ENCODE results near the gene NCSTN.

The NCSTN gene

DNA sequence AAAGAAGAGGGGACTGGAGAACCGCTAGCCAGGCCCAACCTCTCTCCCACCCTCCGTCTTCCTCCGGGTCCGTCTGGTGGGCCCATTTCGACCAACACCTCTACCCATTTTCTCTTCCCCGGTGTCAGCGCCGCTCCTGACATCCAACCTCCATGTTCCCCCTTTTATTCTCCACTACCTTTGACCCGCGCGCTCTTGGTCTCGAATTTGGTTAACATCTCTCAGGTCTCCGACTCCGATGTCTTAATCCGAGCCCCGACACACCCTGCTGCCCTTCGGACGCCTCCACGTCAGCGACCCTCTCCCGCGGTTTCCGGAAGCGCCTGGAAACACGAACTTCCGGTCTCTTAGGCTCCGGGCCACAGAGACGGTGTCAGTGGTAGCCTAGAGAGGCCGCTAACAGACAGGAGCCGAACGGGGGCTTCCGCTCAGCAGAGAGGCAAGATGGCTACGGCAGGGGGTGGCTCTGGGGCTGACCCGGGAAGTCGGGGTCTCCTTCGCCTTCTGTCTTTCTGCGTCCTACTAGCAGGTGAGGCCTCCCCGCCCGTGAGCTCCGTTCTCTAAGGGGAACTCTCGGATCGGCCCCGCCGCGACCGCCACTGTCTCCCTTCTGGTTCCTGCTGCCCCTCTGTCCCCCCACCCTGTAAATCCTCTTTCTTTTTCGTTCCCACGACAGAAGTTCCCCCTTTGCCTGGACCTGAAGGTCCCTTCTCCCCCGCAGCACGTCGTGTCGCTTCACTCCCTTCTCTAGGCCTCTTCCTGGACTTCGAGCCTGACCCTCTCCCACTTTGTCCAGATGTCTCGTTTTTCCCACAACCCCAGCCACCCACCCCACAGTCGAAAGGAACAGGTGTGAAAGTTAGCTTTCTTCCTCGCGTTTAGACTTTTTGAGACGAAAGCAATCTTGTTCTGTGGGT is at the start of gene NCSTN, which contains the start of gene COPA:
TSS of gene NCSTN (plus strand) at position 431 of the 917 bp plus-strand sequence. CDS start at position 445, 14 bp downstream.
TSS of gene COPA (minus strand) at position 298 of the 917 bp plus-strand sequence. CDS start at position 218, 80 bp downstream.
- DNase-seq, result peak; percentile 91

DNA sequence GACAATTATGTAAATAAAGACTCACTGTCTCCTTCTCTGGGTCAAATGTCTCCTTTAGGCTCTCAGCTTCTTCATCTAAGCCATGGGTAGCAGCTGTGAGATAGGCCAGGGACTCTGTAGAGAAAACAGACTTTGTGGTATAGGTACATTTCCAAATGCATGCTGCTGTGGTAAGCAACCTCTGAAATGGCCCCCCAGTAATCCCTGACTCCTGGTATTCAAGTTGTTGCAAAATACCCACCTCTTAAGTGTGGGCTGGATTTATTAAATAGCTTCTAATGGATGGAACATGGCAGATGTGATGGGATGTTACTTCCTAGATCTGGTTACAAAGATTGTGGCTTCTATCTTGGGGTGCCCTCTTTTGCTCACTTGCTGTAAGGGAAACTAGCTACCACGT is 47.1 kb upstream of the NCSTN start:
- no peak for DNase-seq

DNA sequence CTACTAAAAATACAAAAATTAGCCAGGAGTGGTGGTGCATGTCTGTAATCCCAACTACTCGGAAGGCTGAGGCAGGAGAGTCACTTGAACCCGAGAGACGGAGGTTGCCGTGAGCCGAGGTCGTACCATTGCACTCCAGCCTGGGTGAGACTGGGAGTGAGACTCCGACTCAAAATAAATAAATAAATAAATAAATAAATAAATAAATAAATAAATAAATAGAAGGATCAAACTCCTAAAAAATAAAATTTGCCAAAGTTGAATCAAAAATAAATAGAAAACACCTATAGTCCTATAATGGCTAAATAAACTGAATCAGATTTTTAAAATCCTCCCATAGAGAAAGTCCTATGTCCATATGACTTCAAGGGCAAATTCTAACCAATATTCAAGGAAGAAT is 43.0 kb upstream of the NCSTN start:
- DNase-seq, result no peak

DNA sequence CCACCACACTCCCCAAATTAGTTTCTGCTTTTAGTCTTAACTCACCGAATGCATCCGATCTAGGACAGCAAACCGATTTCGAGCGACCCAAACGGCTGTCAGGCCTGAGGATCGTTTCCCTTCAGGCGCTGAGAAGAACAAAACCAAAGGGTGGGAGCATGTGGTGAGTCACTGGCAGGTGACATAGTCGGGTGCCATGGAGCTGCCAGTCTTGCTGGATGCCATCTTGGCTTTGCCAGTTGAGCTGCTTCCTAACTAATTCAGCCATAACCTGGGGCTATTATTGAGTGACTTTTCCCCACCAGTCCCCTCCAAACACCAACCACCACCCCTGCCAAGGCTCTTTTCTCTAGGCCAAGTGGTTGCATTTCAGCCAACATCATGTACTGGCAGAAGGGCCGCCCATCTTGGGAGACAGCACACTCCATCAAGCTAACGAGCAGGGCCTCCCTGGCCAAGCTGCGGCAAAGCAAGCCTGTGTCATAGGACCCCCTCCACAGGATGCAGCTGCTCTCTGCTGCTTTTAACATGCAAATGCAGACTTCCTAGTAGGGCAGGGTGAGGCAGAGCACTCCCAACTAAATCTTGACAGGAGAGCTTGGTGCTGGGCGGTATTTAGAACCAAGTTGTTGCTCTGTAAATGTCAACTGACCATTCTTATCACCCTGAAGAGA is 35.9 kb upstream of the NCSTN start:
- DNase-seq, result no peak

DNA sequence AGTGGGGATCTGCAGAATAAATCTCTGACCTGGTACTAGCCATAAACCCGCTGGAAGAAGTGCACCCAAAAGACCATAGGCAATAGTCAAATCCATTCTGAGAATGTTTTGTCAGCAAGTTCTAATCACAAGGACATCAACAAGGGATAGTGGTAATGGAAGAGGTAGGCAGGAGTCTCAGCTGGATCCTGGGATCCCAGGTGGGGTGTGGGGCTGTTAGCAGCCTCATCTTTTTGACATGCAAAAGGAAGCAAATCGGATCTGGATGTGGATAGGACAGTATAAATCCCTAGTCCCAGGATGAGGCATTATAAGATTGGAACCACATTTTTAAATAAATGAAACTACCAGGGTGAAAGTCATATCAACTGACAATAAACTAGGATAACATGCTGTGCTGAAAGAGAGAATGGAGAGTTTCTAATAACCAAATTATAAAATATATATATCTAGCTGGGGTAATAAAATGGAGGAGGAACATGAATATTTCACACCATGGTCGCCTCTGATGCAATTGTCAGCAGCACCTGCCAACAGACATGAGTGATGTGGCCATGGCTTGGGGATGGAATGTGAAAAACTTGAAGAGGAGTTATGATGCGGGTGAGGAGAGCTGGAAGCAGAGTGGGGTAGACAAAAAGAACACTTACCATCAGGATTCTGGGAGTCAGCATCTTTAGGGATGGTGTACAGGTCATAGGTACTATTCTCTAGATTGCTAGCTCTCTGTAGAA is 34.6 kb upstream of the NCSTN start:
- DNase-seq, result no peak

DNA sequence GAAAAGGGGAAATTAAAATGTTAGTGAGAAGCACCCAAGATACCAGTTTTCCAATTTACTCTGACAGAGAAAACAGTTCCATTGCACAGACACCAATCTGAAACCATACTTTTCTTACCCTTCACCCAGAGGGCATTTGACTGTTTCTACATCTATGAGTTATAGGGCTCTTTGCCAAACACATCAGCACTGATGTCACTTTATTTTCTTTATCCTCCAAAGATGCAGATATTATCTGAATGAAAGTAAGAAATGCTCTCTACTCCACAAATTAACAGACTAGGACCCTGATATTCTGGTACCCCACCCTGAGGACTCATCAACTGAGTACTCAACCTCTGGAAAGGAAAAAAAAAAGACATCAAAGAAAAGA is 34.0 kb upstream of the NCSTN start:
- no peak for DNase-seq

DNA sequence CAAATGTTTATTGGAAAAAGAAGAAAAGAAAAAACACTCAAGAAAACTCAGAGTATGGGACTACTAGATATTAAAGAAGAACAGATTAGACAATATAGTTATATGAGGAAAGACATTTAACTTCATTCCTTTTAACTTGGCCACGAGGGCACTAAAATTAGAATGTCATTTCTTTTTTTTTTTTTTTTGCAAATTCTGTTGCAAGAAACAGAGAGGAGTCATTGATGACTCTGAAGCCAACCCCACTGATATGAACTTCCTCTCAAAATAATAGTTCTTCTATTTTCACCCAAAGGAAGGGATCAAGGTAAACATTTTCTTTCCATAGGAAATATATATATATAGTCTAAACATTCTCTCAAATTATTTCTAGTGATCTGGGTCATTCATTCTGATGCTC is 33.6 kb upstream of the NCSTN start:
- DNase-seq, result no peak

DNA sequence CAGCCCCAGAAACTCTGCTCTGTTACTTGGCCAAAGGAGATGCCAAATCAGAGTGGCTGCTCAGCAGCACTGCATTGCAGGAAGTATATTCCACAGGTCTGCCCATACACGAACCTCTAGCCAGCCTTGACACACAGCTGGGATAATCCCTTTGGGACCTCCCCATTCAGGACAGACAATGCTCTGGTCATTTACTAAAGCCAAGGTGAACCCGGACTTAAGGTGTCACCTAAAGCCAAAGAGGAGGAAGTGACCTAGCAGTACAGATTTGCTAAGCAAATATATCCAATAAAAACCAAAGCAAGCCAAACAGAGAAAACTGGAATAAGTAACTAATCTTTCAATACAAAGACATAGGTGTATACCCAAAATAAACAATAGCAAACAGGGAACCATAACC is 27.8 kb upstream of the NCSTN start:
- DNase-seq, result no peak

DNA sequence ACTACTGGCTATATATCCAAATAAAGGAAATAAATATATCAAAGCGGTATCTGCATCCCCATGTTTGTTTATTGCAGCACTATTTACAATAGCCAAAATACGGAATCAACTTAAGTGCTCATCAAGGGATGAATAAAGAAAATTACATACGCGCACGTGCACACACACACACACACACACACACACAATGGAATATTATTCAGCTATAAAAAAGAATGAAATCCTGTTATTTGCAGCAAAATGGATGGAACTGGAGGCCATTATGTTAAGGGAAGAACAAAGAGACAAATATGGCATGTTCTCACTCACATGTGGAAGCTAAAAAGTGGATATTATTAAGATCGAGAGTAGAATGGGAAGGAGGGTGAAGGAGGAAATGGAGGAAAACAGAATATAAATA is 20.4 kb upstream of the NCSTN start:
- DNase-seq, result no peak

DNA sequence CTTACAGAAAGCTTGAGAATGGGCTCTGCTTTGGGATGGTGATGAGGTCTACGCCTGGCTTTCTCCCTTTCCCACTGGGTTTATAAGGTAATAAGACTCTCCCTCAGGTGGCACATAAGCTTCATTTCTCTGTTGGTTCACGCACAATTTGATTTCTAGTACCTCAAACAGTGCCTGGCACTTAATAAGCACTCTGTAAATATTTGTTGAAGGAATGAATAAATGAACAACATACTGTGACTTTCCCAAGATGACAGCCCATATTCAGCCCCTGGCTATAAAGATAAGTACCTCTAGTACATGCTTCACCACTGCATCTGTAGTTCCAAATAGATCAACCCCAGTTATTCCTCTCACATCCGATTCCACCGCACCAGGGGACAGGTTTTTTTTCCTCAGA is 17.9 kb upstream of the NCSTN start:
- DNase-seq, result no peak

DNA sequence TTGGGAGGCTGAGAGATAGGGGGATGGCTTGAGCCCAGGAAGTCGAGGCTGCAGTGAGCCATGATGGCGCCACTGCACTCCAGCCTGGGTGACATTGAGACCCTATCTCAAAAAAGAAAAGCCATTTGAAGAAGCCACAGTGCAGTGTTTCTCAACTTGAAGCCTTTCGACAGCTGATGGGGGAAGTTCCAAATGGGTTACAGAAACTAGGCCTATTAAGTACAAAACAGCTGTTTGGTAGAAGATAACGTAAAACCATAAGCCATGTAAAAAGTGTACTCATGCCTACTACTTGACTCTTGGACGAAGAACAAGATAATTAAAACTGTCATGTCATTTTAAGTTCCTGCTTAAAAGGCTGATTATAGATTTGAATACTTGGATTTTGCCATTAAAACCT is 16.8 kb upstream of the NCSTN start:
- no peak for DNase-seq

DNA sequence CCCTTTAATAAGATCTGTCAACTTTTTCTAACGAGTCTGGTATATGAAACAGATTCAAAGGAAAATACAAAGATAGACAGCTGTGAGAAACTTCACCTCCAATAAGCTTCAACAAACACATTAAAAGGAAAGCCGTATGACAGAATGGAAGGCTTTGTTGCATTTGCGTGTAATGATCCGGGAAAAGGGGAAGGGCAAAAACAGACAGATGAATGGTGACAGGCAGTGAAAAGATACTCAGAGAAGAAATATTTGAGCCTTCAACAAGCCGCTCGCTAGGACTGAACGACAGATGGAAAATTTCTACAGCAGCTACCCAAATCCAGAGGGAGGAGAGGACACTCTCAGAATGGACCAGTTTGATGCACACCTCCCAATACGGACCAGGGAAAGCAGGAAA is 15.0 kb upstream of the NCSTN start:
- DNase-seq, result no peak

DNA sequence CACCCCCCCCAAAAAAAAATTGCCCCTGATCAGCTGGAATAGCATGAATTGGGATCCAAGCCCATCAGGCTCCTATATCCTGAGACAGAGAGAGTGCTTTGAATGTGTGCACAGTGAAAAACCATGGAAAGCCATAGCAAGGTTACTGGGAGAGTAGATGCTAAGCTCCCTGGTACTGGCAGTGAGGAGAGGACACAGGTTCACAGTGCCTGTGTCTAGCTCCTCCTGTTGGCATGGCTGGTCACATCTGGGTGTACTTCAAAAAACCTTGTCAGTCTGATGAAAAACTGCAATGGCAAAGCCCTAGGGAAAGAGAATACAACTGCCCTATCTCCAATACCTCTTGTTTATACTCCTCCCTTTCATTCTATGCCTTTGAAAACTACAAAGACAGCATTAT is 13.1 kb upstream of the NCSTN start:
- no peak for DNase-seq

DNA sequence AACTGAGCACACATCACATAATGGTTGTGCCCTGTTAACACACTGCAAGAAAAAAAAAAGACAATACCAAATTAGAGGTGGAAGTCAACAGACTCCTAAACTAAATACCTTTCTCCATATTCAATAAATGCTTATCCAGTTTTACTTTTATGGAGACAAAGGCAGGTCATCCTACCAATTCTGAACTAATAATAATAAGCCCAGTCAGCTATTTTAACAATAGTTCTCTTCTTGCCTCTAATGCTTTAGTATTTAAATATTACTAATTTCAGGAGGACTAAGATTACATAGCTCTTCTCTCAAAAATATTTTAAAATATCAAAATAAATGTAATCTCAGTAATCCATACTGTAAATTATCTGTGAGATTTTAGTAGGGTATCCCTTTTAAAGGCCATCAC is 10.7 kb upstream of the NCSTN start:
- DNase-seq, result no peak

DNA sequence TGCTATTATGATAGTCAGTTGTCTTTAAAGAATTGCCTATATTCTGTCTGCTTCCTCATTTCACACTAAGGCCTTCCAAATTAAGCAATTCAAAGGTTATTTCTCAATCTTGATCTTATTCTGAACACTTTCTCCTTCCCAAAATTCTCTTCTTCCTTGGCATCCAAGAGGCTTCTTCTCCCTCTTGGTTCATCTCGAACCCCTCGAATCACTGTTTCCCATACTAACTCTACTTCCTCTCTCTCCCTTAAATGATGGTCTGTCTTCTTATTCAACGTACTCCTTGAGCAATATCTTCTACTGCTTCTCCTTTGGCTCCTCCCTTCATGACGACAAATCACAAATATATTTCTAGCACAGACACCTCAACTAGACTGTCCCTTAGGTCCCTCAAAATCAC is 4.6 kb upstream of the NCSTN start:
- no peak for DNase-seq

DNA sequence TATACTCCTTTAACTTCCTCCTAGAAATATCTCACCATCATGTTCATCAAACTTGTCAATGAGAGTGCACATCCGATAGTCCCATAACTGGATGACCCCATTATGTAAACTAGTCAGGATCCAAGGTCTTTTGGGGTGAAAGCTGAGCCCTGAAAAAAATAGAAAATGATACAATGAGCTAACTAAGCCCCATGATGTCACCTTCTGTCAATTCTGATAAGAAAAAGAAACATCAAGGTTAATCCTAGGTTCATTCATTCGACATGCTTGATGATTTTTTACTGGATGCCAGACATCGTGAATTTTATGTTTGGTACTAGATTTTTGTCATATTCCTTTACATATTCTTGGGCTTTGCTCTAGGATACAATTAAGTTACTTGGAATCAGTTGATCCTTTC is 3.0 kb upstream of the NCSTN start:
- DNase-seq, result no peak

DNA sequence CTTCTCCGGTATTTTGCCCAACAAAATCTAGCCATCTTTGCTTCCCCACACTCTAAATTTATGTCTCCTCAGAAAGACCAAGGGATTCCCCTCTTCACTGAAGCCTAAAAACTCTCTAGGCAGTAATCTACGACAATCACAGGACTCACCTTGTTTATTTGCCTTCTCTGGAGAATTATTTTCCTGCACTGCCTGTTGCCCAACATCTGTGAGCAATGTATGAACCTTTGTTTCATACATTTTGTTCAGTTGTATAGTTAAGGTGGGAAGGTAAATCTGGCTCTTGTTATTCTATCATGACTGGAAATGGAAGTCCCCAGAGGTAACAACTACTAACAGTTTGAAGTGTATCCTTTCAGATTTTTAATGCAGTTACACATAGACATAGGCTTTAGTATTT is 2.3 kb upstream of the NCSTN start:
- DNase-seq, result no peak

DNA sequence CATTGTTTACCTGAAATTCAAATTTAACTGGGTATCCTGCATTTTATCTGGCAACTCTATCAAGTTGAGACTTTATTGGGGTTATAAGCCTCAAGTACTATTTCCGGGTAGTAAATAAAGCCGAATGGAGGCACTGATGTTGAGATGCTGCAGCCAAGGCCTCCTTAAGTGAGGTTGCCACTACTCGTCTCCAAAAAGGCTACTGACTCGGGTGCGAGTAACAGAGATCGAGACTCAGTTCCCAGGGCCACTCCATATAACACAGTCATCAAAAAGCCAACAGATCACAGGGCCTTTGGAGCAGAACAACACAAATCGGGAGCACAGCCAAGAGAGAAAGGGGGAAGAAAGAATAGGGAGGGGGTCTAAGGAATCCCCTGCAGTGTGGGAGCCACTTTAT is 657 bp upstream of the NCSTN start:
- DNase-seq, result no peak

DNA sequence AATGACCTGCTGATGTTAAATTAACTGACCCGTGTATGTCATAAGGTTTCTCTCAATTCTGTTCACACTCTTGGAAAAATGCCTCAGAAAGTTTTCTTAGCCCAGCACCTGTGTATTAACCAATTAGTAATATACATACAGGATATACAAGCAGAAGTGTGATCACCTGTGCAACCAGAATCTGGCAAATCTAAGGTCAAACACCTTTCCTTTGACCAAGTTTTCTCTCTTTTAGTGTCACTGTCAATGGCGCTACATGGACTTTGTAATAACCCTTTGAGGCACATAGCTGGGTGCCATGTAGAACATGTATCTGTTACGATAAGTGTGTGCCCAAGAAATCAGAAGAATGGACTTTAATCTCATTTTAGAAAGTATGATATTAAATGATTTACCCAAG is 1.1 kb downstream of the NCSTN start:
- DNase-seq, result no peak

DNA sequence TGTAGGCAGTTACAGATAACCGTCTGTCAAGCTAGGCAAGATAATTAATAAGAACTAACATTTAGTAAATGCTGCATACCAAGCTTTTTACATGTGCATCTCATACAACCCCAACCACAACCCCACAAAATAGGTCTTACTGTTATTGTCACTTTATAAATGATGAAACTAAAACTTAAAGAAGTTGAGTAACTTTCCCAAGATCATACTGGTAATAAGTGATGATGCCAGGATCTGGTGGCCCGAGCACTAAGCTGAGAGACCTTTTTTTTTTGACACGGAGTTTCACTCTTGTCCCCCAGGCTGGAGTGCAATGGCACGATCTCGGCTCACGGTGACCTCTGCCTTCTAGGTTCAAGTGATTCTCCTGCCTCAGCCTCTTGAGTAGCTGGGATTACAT is 1.8 kb downstream of the NCSTN start:
- no peak for DNase-seq

DNA sequence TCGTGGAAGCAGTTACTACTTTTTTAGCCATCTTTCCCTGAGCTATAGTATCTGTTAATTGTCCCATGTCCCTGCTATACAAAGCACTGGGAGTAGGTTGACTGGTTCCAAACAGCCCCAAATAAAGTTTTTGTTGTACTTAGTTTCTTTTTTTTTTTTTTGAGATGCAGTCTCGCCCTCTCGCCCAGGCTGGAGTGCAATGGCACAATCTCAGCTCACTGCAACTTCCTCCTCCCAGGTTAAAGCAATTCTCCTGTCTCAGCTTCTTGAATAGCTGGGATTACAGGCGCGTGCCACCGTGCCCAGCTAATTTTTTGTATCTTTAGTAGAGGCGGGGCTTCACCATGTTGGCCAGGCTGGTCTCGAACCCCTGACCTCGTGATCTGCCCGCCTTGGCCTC is 3.3 kb downstream of the NCSTN start:
- DNase-seq, result no peak

DNA sequence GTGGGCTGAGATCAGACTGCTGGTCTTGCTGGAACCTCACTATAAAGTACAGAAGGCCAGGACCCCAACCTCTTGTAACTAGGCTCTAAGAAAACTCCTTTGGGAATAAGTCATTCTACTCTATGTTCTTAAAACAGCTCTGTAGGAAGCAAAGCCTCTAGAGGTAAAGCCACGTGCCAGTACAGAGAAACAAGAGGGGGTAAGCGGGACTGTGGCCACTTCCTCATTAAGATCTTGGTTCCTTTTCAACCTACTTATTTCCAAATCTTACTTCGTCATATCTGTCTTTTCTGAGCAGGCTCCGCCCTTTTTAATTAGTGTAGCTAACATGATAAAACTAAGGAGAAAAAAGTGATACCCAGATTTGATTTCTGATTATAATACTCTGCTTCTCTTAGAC is 3.8 kb downstream of the NCSTN start:
- DNase-seq, result no peak

DNA sequence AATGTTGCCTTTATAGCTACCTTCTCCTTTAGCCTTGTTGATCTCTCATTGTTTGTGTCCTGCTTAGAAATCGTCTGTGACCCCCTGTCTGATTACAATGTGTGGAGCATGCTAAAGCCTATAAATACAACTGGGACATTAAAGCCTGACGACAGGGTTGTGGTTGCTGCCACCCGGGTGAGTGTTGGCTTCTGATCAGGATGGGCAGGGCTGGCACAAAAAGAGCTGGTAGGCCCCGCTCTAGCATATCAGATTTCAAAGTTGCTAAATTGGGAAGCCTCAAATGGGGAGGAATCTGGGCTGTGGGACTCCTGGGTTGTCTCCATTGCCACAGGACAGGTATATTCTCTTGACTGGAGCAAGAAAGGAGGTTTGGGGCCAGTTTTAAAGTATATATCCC is 8.4 kb downstream of the NCSTN start:
- DNase-seq, result no peak

DNA sequence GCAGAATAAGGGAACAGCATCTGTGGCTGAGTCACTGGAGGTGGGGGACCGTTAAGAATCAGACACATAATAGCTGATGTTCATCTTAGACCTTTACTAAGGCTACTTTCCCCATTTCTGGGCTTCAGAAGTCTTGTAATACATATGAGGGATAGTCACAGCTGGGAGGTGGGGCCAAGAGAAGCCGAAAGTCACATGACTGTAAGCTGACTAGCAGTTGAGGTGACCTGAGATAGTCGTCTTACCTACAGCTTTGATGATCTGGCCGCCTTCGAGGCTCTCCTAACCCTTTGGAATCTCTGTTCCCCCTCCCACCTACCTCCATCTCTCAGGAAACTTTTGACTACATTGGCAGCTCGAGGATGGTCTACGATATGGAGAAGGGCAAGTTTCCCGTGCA is 9.4 kb downstream of the NCSTN start:
- no peak for DNase-seq

Measured in activated CD8-positive, alpha-beta memory T cell treated with anti-CD3 and anti-CD28 coated beads, Interleukin-2, amount 50 U/mL, for 48 hours (primary cell).